ENCODE results near the gene ZNF205.

The ZNF205 gene

GRCh38 chr16:3085868-3086595 lies 26.4 kb upstream of the ZNF205 start:
- no peak for DNase-seq

GRCh38 chr16:3086596-3087242 lies 25.7 kb upstream of the ZNF205 start:
- DNase-seq: no peak

- no peak for DNase-seq
These were observed 24.8 kb upstream of the ZNF205 start for GRCh38 chr16:3087243-3088235.

GRCh38 chr16:3088450-3088849 lies 23.9 kb upstream of the ZNF205 start:
- DNase-seq: no peak

- DNase-seq: no peak
These were observed 23.3 kb upstream of the ZNF205 start for GRCh38 chr16:3088925-3089716.

GRCh38 chr16:3089717-3090592 lies 22.4 kb upstream of the ZNF205 start:
- peak; percentile 42 for DNase-seq

- no peak for DNase-seq
These were observed 20.8 kb upstream of the ZNF205 start for GRCh38 chr16:3091551-3091950.

- DNase-seq: no peak
These were observed 19.9 kb upstream of the ZNF205 start for GRCh38 chr16:3092501-3092941.

- peak; percentile 36 for DNase-seq
These were observed 17.9 kb upstream of the ZNF205 start for GRCh38 chr16:3094289-3095027.

GRCh38 chr16:3095869-3096268 lies 16.5 kb upstream of the ZNF205 start:
- no peak for DNase-seq

- DNase-seq: no peak
These were observed 16.0 kb upstream of the ZNF205 start for GRCh38 chr16:3096362-3096761.

GRCh38 chr16:3097266-3097665 lies 15.1 kb upstream of the ZNF205 start:
- DNase-seq: no peak

GRCh38 chr16:3098459-3099394 lies 13.7 kb upstream of the ZNF205 start, which contains the start of gene ZSCAN10:
ZSCAN10 (minus strand) TSS chr16:3099294; CDS start chr16:3092937, 6,357 bp downstream.
- DNase-seq: no peak

- DNase-seq: no peak
These were observed 13.0 kb upstream of the ZNF205 start for GRCh38 chr16:3099395-3099731.

GRCh38 chr16:3099732-3100499 lies 12.5 kb upstream of the ZNF205 start:
- DNase-seq: peak; percentile 68

- no peak for DNase-seq
These were observed 11.2 kb upstream of the ZNF205 start for GRCh38 chr16:3101018-3101840.

GRCh38 chr16:3101841-3102470 lies 10.4 kb upstream of the ZNF205 start:
- DNase-seq: no peak
